Measurements from ENCODE around the gene IQSEC2.

Gene IQSEC2

DNA sequence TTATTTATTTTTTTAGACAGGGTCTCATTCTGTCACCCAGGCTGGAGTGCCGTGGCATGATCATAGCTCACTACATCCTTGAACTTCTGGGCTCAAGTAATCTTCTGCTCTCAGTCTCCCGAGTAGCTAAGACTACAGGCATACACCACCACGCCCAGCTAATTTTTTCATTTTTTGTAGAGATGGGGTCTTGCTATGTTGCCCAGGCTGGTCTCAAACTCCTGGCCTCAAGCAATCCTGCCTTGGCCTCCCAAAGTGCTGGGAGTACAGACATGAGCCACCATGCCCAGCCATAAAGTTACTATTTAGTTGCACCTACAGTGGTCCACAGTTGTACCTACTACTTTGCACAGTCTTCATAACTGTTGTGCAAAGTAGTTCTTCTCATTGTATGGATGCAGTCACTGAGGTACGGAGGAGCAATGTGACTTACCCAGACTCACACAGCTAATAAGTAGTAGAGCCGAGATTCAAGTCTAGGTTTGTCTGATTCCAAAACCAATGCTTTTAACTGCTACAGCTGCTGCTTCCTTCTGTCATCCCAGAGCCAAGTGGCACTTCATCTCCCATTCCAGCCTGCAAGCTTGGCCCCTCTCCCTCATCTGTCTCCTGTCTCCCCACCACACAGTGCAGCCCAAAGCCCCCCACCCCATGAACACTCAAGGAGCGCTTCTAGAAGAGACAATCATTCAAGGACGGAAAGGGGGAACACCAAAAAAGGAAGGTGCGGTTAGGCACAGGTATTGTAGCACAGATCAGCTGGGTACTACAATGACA lies 24.0 kb upstream of the IQSEC2 start:
- DNase-seq, result no peak

DNA sequence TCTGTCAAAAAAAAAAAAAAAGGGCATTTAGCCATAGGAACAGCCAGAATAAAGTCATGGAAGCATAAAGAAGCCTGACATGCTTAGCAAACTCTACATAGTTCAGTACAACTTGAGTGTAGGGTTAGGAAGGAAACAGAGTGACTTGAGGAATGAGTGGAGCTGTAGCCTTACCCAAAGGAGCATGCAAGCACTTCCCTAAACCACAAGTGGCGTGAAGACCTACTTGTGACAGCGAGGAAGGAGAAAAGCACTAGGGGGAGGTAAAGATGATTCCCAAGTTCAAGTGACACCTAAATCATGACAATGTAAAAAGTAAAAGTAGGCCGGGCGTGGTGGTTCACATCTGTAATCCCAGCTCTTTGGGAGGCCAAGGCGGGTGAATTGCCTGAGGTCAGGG lies 21.8 kb upstream of the IQSEC2 start:
- no peak for DNase-seq

DNA sequence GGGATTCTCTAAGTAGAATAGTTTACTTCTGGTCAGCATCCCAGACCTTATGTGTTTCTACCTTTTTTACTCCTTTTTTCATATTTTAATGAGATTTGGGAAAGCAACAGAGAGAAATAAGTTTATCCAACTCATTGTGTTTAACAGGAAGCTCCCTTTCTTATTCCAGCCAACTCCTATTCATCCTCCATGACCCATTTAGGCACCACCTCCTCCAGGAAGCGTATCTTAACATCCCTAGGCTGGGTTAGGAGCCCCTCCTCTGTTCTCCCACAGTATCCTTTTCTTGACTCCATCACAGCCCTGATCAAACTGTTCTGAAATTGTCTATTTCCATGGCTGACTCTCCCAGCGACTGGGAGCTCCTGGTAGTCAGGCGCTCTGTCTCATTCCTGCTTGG lies 18.8 kb upstream of the IQSEC2 start:
- no peak for DNase-seq

DNA sequence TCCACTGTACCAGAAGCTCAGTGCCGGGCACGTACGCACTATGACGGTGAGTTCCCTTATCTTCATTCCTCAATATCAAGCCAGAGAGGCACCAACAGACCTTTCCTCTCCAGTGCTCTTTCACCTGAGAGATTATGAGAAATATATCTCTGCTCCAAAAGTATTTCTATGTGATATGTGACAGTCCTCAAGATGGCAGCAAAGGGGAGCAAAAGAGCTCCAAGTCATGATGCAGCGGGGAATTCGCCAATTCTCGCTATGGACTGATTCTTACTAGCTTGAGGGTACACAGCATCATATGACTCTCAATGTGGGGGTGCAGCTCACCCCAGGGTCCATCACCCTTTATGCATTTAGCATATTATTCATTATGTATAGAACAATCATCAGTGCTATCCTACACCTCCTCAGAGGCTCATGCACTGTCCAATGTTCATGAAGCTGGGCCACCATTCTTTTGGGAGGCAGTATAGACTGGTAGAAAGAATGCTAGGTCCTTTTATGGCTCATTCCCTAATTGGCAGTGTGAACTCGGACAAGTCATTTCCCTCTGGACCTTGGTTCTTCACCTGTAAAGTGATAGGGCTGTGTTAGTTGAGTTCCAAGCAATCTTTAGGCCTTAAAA lies 12.8 kb upstream of the IQSEC2 start:
- no peak for DNase-seq

DNA sequence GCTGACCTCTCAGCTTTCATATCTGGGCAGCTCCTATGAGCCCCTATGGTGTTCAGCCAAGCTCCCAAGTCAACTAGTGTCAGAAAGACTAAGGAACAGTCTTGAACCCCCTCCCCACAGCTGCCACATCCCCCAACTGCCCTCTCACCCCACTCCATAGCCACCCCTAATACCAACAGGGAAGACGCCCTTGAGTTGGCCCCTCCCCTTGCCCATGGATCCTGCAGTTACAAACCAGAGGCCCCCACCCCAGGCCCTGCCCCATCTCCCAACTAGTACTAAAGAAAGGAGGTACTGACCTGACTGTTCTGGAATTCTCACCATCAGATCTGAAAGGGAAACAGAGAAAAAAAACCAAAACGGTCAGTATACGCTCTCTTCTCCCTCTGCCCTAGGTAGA lies 10.2 kb upstream of the IQSEC2 start:
- DNase-seq, result no peak

DNA sequence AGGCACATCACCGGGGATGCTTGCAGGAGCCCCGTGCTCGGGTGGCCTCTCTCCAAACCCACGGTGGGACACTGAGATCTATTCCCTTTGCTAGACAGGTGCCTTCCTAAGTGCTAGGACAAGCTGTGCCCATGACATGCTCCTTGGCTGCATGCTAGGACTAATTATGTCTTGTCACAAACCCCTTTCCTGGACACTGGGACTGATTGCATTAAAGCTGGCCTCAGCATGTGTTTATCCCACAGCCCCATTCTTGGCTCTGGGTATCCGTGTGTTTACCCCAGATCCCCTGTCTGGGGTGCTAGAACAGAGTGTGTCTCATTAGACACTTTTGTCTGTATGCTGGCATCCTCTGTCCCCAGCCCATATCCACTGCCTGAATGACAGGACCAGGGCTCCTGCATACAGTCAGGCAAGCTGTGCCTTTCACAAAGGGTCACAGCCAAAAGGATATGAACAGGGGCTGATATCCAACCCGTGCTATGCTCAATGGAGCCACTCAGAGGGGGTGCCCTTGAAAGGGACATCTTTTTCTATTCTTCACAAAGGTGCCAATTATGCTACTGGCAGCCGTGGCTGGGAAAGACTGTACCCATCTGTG lies 9.2 kb upstream of the IQSEC2 start:
- no peak for DNase-seq

DNA sequence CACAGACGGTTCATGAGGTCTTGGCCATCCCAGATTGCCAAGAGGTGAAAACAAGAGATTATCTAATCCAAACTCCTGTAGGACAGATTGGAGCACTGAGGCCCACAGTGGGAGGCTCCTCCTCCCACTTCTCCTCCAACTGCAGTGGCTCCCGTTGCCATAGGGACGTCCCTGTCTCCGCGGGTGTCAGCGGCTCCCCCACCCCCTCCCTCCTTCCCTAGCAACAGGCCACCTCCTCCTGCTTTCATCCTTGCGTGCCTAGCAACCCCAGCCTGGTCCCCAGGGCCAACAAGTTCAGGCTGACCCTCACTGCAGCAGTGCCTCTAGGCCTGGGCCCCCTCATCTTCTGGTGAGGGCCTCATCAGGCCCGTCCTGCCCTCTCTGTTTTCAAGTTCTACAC lies 6.8 kb upstream of the IQSEC2 start:
- DNase-seq, result no peak

DNA sequence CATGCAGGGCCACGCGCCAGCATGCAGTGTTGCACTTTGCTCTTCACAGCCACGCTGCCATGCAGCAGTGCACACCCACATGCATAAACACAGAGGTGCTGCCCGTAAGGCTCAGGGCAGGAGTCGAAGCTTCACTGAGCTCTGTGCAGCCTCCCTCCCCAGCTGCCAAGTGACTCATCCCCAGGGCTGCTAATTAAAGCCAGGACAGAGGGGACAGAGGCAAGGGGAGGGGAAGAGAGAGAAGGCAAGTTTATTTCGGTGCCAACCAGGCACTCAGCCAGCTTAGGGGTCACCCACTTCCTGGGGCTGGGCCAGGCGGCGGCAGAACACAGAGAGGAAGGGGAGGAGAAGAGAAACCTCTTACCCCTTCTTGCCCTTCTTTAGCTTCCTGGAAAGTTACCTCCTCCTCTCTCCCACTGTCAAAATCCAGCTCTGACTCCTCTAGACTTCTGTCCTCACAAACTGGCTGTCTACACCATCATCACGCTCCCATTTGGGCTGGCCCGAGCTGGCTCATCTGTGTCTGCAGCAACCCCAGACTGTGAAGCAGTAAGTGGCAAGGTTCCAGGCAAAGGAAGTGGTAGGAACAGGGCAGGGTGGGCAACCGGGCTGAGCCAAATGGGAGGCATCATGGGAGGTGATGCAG lies 6.2 kb upstream of the IQSEC2 start:
- DNase-seq, result peak; percentile 7

DNA sequence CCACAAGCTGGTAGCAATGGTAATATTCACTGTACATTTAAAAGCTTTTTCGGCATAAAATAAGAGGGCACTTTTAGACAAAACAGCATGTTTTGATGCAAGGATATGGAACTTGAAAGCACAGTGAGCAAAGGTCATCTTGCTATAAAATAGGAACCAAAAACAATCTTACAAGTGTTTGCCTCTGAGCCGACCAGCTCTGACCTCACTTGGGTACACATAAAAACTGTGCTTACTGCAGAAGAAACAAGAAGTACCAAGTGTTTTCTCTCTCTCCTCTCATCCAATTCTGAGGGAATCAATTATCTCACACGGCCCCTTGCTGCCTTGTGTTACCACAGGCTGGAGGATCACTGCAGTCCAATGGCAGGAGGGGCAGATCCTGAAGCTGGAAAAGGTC lies 4.8 kb upstream of the IQSEC2 start:
- no peak for DNase-seq

DNA sequence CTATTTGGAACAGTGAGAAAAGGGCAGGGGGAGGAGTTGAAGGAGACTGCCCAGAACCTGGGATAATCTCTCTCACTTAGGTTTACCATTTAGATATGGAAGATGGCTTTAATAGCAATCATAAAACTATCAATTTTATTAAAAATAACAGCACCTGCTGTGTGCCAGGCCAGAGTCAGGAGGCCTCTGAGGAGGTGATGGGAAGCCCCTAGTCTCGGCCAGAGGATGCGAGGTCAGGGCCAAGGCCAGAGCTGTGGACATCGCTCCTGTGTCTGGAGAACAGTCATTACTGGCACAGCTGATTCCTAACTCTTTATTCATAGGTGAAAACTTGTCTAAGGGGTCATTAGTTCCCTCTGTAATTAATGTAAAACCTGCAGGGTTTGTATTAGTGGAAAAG lies 4.2 kb upstream of the IQSEC2 start:
- no peak for DNase-seq

DNA sequence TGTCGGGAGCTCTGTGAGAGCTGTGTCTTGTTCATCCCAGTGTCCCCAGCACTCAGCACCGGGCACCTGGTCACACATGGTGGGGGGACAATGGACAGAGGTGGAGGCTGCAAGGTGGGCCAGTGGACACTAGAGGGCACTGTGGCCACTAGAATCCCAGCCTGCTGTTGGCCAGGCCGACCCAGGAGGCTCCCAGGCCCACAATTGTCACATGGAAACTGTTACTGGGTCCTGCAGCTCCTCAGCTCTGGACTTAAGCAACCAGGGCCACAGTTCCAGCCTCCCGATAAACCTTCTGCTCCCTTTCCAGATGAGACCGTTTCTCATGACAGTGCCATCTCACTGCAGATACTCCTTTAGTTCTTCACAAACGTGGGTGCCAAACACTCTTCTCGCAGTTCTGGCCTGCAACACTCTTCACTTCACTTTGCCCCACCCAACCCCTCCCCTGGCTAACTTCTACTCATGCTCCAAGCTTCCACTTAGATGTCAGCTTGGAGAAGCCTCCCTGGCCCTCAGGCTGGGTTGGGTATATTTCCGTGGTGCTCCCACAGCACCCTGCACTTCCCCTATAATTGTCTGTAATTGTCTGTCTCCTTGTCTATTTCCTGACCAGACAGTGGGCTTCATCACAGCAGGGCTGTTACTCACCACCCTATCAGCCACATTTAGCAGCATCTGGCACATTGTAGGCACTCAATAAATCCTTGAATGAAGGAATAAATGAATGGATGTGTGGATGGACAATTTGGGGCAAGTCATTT lies 3.5 kb upstream of the IQSEC2 start:
- DNase-seq, result no peak

DNA sequence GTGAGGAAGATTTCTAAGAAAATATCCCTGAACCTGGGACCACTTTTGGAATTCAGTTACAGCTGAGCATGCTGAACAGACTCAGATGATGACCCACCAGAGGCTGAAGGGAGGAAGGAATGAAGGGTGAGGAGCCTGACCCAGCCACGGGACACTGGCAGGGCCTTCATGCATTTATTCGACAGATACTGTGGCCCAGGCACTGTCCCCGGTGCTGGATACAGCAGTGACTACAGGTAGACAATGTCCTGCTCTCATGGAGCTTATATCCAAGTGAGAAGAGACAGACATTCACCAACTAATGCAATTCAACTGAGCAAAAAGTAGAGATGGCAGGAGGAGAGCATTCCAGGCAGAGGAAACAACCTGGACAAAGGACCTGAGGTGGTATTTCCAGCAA lies 2.2 kb upstream of the IQSEC2 start:
- DNase-seq, result no peak

DNA sequence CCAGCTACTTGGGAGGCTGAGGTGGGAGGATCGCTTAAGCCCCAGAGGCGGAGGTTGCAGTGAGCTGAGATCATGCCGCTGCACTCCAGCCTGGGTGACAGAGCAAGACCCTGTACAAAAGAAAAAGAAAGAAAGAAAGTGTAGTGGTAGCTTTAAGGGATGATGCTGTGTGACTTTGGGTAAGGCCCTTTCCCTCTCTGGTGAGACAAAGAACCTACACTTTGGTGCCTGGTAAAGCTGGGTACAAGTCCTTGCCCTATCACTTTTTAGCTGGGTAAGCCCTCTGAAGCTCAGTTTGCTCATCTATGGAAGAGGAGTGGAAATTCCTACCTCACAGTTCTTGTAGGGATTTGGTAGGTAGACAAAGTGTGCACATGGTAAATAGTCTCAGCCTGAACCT lies 1.7 kb upstream of the IQSEC2 start:
- no peak for DNase-seq

DNA sequence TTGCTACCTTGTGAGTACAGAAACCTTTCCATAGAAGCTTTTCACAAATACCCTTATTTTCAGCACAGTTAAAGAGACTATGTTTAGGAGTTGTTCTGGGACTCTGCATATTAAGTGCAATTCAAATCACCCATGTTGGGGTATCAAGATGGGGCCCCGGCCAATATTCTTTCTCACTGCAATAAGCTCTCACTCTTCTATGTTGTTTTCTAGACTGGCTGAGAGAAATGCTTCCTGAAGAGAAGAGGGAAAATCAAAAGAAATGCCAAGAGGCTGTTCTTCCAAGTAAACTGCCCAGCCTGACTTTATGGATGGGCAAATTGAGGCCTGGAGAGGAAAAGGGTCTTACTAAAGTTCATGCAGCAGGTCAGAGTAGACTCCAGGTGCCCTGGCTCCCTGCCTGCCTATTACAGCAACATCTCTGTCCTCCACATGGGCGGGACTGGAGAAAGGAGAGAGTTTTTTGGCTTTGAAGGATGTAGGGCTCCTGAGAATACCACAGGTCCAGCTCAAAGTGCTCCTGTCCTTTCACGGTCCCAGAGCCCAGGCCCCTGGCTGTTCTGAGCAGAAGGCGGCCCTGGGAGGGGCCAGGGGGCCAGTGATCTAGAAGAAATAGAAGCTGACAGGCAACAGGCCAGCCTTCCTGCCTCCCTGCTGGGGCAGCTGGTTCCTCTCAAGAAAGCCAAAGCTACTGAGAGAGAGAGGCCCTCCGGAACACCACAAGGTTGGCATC lies 745 bp upstream of the IQSEC2 start:
- DNase-seq, result no peak

DNA sequence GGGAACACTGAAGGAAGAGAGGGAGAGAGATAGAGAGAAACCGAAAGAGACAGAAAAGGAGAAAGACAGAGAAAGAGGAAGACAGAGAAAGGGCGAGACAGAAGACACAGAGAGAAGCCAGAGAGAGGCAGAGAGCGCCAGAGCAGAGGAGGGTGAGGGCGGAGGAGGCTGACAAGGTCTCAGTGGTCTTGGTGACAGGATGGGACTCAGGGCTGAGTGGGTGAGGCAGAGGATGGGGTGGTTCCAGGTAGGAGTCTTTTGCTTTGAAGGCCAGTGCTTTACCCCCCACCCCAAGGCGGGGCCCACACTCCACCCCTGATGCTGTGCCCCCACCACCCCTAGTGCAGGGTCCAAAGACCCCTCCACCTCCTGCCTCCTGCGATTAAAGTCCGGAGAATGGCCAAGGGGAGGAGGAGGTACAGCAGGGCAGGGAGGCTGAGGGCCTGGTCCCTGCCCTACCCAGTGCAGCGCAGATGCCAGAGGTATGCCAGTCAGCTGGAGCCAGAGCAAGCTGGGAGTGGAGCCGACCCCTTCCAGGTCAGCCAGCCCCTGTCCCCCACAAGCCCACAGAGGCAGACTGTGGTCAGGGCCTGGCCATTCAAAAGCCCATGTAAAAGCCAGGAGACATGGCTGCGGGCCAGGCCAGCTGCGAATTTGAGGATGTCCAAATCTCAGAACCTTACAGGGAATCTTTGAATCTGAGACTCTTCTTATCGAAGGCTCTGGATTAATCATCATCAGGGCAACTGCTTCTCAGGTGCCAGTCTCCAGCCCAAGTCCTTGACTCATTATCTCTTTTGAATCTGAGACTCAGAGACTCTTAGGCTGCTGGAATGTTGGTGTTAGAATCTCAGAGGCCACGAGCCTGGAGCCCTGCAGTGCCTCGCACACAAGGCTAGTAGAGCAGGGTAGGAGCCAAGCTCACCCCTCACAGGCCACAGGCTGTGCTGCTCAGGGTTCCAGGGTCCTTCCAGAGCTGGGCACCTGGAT lies 758 bp downstream of the IQSEC2 start:
- no peak for DNase-seq

DNA sequence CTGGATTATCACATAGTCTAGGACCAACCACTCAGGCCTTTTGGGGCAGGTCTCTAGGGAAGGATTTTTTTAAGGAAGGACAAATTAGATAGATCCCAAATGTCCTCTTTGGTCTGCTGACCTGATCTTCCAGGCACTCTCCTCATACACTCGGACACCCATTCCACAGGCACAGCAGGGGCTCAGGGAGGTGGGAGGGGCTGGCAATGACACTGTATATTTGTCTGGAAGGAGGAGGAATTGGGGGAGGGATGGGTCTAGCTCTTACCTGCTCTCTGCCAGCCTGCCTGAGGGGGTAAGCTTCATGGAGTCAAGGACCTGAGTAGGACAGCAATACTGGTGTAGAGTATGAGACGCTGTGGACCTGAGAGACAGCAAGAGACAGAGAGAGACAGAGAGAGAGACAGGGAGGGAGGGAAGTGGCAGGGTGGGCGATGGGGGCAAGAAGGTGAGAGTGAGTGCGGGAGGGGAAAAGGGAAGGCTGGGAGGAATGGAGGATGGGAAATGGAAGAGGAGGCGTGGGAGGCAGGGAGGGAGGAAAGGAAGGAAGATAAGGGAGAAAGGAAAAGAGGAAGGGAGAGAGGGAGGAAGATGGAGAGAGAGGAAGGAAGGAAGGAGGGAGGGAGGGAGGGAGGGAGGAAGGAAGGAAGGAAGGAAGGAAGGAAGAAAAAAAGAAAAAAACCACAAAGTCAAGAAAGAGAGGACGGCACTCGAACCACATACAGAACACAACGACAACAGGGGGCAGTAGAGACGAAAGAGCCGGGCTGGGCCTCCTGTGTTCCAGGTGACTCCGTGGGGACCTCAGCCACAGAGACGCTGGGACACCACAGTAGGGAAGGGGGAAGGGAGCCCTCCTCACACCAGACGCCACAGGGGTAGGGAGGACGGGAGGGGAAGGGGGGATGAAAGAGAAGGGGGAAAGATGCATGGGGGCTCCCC lies 1.8 kb downstream of the IQSEC2 start:
- DNase-seq, result no peak

DNA sequence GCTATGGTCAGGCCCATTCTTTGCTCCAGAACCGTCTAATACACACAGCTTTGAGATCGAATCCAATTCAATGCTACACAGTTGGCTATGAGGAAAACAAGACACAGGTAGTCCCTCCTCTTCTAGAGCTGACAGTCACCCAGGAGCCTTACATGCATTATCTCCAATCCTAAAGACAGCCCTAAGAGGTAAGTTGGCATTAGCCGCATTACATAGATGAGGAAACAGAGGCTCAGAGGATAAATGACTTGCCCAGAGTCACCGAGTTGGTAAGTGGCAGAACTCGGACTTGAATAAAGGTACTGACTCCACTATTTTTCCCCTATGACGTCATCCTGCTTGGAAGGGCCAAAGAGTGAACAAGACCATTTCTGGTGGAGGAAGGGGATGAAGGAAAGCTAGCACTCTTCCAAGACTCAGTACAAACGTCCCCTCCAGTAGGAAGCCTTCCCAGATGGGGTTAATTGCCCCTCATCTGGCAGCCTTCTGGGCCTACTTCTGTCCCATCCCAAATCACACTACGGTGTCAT lies 8.5 kb downstream of the IQSEC2 start:
- DNase-seq, result no peak

DNA sequence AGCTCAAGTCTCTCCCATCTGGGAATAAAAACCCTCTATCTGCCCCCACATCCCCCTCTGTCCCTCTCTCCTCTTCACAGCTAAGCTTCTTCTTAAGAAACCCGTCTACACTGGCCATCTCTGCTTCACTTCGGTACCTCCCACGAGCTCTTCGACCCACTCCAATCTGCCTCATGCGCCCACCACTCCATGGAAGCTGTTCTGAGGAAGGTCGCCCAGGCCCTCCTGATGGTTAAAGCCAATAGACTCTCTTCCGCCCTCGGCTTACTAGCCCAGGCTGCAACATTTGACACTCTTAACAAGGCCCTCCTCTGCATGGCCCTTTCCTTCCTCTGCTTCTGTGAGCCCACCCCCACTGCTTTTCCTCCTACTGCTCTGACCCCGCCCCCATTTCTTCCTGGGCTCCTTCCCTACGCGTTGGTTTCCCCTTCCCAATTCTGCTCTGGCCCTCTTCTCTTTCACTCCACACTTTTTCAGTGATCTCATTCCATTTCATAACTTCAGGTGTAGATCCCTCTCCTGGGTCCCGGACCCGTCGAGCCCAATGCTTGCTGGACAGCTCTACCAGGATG lies 11.8 kb downstream of the IQSEC2 start:
- DNase-seq, result no peak

DNA sequence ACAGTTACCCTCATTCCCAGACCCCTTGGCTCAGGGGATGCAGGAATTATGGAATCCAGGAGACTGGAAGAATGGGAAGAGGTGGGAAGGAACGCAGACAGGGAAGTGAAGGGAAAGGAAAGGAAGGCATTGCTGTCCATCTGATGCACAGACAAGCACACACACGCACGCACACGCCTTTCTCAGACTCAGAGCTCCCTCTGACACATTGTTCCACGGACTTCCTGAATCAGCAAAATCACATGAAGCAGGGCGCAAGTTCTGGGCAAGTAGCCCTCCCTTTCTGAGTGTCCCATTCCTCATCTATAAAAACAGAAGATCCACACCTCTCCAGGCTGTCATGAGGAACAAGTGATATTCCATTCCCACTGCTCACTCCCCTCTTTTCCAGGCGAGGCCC lies 13.2 kb downstream of the IQSEC2 start:
- no peak for DNase-seq

Measured in NCI-H2029 treated with DMSO at 0.1 percent for 48 hours (cell line).